WTC11 (cell line): Measurements from ENCODE around the gene AMOTL1. TPM values are rescaled to one million over a fixed set of nuclear protein-coding genes. Genes with fewer than 3 reads are reported as not detected.

Experiments
- ATAC-seq: fragments of 200-7000 bp; cut with Tn5 transposase; 2 replicates; pipeline ENCODE4 v1.10.0; 2021; ENCODE audit warnings: mild to moderate bottlenecking, moderate library complexity
- CTCF ChIA-PET: fragments of 300-600 bp; sonication (Branson Sonifier 250); formaldehyde crosslinking; loops from one replicate; lab custom pipeline; 2021; ENCODE audit warnings: antibody characterized with exemption; lab: Charles Lee
- POLR2A ChIA-PET: fragments of 350-600 bp; sonication (Branson Sonifier 250); formaldehyde crosslinking; loops from one replicate; lab custom pipeline; 2021; ENCODE audit warnings: antibody characterized with exemption; lab: Charles Lee
- DNase-seq: peaks from one replicate; pipeline ENCODE4 v3.0.0; 2021; ENCODE audit warnings: low spot score
- H3K27ac Mint-ChIP-seq: 2 replicates; pipeline ENCODE4 v1.8.0; 2021; ENCODE audit warnings: mixed read lengths
- H3K27me3 Mint-ChIP-seq: 2 replicates; pipeline ENCODE4 v1.8.0; 2021; ENCODE audit warnings: low read depth, mild to moderate bottlenecking, moderate library complexity, mixed read lengths
- H3K36me3 Mint-ChIP-seq: 2 replicates; pipeline ENCODE4 v1.8.0; 2021; ENCODE audit warnings: mixed read lengths
- H3K4me1 Mint-ChIP-seq: 2 replicates; pipeline ENCODE4 v1.8.0; 2022; ENCODE audit warnings: mixed read lengths
- H3K4me3 Mint-ChIP-seq: 2 replicates; pipeline ENCODE4 v1.8.0; 2021; ENCODE audit warnings: mild to moderate bottlenecking, moderate library complexity, mixed read lengths
- H3K9me3 Mint-ChIP-seq: 2 replicates; pipeline ENCODE4 v1.8.0; 2021; ENCODE audit warnings: mixed read lengths
- ATF1 ChIP-seq: sonication (generic); formaldehyde crosslinking; IDR thresholded peaks from 2 replicates; pipeline ENCODE4 v1.8.1; 2023; ENCODE audit warnings: mild to moderate bottlenecking, moderate library complexity, missing genetic modification reagents
- FOXK1 ChIP-seq: sonication (generic); formaldehyde crosslinking; IDR thresholded peaks from 2 replicates; pipeline ENCODE4 v1.8.0; 2022; ENCODE audit warnings: mild to moderate bottlenecking, moderate library complexity, missing genetic modification reagents
- GTF2I ChIP-seq: fragments of 250-450 bp; sonication (Bioruptor Pico); conservative IDR thresholded peaks from 2 replicates; pipeline ENCODE4 v1.4.0; 2021; ENCODE audit warnings: mild to moderate bottlenecking
- JAZF1 ChIP-seq: fragments of 250-450 bp; sonication (Bioruptor Pico); IDR thresholded peaks from 2 replicates; pipeline ENCODE4 v1.9.0; 2021; ENCODE audit warnings: moderate library complexity, mild to moderate bottlenecking, inconsistent platforms
- KAT7 ChIP-seq: sonication (generic); formaldehyde crosslinking; IDR thresholded peaks from 2 replicates; pipeline ENCODE4 v1.8.1; 2023; ENCODE audit warnings: missing genetic modification reagents, mild to moderate bottlenecking, borderline replicate concordance
- MYBL2 ChIP-seq: sonication (generic); formaldehyde crosslinking; IDR thresholded peaks from 2 replicates; pipeline ENCODE4 v1.8.1; 2023; ENCODE audit warnings: mild to moderate bottlenecking, moderate library complexity, missing genetic modification reagents
- NR2C2 ChIP-seq: sonication (generic); formaldehyde crosslinking; IDR thresholded peaks from 2 replicates; pipeline ENCODE4 v1.8.0; 2022; ENCODE audit warnings: mild to moderate bottlenecking, missing genetic modification reagents
- PRRX2 ChIP-seq: fragments of 250-450 bp; sonication (Bioruptor Pico); IDR thresholded peaks from 2 replicates; pipeline ENCODE4 v1.8.0; 2021; ENCODE audit warnings: mild to moderate bottlenecking
- RORB ChIP-seq: fragments of 250-450 bp; sonication (Bioruptor Pico); IDR thresholded peaks from 2 replicates; pipeline ENCODE4 v1.9.0; 2021; ENCODE audit warnings: mild to moderate bottlenecking
- SMAD4 ChIP-seq: sonication (generic); formaldehyde crosslinking; IDR thresholded peaks from 2 replicates; pipeline ENCODE4 v1.8.0; 2022; ENCODE audit warnings: mild to moderate bottlenecking, missing genetic modification reagents
- SP1 ChIP-seq: sonication (generic); formaldehyde crosslinking; conservative IDR thresholded peaks from 2 replicates; pipeline ENCODE4 v1.8.1; 2022; ENCODE audit warnings: missing genetic modification reagents
- total RNA-seq: library from RNA; stranded (reverse); gene quantifications from 3 replicates; pipeline ENCODE4 v1.2.3, GENCODE V29; 2021
- TF ChIP-seq, protein P1 (sequence below): sonication (generic); formaldehyde crosslinking; IDR thresholded peaks from 2 replicates; pipeline ENCODE4 v1.8.1; 2023; ENCODE audit warnings: mild to moderate bottlenecking, missing genetic modification reagents, borderline replicate concordance
- TF ChIP-seq, protein P2 (sequence below): sonication (generic); formaldehyde crosslinking; IDR thresholded peaks from 2 replicates; pipeline ENCODE4 v1.8.0; 2022; ENCODE audit warnings: mild to moderate bottlenecking, missing genetic modification reagents
- TF ChIP-seq, protein P3 (sequence below): sonication (generic); formaldehyde crosslinking; IDR thresholded peaks from 2 replicates; pipeline ENCODE4 v1.8.0; 2023; ENCODE audit warnings: mild to moderate bottlenecking, missing genetic modification reagents
- TF ChIP-seq, protein P4 (sequence below): sonication (generic); formaldehyde crosslinking; conservative IDR thresholded peaks from 2 replicates; pipeline ENCODE4 v1.8.1; 2023; ENCODE audit warnings: mild to moderate bottlenecking, low read depth, missing genetic modification reagents, moderate library complexity
- TF ChIP-seq, protein P5 (sequence below): sonication (generic); formaldehyde crosslinking; IDR thresholded peaks from 2 replicates; pipeline ENCODE4 v1.8.1; 2023; ENCODE audit warnings: mild to moderate bottlenecking, moderate library complexity, missing genetic modification reagents

Gene AMOTL1
- total RNA-seq, 1 experiment from 2014 or later: 39.8 TPM

DNA sequence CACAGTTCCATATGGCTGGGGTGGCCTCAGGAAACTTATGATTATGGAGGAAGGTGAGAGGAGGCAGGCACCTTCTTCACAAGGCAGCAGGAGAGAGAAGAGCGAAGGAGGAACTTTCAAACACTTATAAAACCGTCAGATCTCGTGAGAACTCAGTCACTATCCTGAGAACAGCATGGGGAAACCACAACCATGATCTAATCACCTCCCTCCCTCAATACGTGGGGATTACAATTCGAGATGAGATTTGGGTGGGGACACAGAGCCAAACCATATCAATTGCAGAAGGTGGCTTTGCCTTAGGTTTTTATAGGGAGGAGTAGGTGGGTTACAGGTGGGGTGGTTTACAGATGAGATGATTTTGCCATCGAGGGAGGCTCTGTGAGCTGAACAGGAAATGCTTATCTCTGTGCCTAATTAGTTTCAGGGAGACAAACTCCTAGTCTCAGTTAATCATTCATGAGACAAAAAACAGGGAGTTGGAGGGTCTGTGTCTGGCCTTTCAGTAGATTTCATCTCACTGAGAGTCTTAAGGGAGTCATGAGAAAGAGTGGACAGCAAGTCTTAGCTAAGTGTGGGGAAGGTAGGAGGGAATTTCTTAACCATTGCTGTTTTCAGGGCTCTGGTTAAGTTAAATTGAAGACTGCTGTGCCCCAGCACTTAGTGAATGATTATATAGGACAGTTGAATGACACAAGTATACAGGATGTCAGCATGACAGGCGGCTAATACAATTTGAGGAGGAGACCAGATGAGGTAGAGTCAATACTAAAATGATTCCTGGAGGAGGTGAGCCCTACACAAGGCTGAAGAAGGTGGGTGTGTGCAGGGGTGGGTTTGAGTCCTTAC, 157.5 kb downstream of the AMOTL1 start:
- H3K27ac Mint-ChIP-seq: no peak overlapping the region
- no peak overlapping the region for H3K4me3 Mint-ChIP-seq
- peaks cover 15% of the 10 kb centered on the region for H3K4me1 Mint-ChIP-seq
- DNase-seq (no peak), ATAC-seq (no peak)
- H3K27me3 Mint-ChIP-seq: no peaks in the 10 kb centered on the region; the same call in 1 of the 2 replicates
- no peaks in the 10 kb centered on the region for H3K36me3 Mint-ChIP-seq
- POLR2A ChIA-PET: no interaction called here
- H3K9me3 Mint-ChIP-seq: no peaks in the 10 kb centered on the region
- TF ChIP-seq JAZF1 (CRISPR knock-in tag) (no peak), RORB (CRISPR knock-in tag) (no peak), GTF2I (CRISPR knock-in tag) (no peak), FOXK1 (CRISPR knock-in tag) (no peak), MYBL2 (CRISPR knock-in tag) (no peak), SP1 (no peak), NR2C2 (no peak), ATF1 (CRISPR knock-in tag) (no peak), KAT7 (CRISPR knock-in tag) (no peak), PRRX2 (CRISPR knock-in tag) (no peak), SMAD4 (CRISPR knock-in tag) (no peak)
- TF ChIP-seq, protein P1, sequence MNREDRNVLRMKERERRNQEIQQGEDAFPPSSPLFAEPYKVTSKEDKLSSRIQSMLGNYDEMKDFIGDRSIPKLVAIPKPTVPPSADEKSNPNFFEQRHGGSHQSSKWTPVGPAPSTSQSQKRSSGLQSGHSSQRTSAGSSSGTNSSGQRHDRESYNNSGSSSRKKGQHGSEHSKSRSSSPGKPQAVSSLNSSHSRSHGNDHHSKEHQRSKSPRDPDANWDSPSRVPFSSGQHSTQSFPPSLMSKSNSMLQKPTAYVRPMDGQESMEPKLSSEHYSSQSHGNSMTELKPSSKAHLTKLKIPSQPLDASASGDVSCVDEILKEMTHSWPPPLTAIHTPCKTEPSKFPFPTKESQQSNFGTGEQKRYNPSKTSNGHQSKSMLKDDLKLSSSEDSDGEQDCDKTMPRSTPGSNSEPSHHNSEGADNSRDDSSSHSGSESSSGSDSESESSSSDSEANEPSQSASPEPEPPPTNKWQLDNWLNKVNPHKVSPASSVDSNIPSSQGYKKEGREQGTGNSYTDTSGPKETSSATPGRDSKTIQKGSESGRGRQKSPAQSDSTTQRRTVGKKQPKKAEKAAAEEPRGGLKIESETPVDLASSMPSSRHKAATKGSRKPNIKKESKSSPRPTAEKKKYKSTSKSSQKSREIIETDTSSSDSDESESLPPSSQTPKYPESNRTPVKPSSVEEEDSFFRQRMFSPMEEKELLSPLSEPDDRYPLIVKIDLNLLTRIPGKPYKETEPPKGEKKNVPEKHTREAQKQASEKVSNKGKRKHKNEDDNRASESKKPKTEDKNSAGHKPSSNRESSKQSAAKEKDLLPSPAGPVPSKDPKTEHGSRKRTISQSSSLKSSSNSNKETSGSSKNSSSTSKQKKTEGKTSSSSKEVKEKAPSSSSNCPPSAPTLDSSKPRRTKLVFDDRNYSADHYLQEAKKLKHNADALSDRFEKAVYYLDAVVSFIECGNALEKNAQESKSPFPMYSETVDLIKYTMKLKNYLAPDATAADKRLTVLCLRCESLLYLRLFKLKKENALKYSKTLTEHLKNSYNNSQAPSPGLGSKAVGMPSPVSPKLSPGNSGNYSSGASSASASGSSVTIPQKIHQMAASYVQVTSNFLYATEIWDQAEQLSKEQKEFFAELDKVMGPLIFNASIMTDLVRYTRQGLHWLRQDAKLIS (CRISPR knock-in tag): no peak
- TF ChIP-seq, protein P2, sequence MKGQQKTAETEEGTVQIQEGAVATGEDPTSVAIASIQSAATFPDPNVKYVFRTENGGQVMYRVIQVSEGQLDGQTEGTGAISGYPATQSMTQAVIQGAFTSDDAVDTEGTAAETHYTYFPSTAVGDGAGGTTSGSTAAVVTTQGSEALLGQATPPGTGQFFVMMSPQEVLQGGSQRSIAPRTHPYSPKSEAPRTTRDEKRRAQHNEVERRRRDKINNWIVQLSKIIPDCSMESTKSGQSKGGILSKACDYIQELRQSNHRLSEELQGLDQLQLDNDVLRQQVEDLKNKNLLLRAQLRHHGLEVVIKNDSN: no peak
- TF ChIP-seq, protein P3, sequence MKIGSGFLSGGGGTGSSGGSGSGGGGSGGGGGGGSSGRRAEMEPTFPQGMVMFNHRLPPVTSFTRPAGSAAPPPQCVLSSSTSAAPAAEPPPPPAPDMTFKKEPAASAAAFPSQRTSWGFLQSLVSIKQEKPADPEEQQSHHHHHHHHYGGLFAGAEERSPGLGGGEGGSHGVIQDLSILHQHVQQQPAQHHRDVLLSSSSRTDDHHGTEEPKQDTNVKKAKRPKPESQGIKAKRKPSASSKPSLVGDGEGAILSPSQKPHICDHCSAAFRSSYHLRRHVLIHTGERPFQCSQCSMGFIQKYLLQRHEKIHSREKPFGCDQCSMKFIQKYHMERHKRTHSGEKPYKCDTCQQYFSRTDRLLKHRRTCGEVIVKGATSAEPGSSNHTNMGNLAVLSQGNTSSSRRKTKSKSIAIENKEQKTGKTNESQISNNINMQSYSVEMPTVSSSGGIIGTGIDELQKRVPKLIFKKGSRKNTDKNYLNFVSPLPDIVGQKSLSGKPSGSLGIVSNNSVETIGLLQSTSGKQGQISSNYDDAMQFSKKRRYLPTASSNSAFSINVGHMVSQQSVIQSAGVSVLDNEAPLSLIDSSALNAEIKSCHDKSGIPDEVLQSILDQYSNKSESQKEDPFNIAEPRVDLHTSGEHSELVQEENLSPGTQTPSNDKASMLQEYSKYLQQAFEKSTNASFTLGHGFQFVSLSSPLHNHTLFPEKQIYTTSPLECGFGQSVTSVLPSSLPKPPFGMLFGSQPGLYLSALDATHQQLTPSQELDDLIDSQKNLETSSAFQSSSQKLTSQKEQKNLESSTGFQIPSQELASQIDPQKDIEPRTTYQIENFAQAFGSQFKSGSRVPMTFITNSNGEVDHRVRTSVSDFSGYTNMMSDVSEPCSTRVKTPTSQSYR: no peak
- TF ChIP-seq, protein P4, sequence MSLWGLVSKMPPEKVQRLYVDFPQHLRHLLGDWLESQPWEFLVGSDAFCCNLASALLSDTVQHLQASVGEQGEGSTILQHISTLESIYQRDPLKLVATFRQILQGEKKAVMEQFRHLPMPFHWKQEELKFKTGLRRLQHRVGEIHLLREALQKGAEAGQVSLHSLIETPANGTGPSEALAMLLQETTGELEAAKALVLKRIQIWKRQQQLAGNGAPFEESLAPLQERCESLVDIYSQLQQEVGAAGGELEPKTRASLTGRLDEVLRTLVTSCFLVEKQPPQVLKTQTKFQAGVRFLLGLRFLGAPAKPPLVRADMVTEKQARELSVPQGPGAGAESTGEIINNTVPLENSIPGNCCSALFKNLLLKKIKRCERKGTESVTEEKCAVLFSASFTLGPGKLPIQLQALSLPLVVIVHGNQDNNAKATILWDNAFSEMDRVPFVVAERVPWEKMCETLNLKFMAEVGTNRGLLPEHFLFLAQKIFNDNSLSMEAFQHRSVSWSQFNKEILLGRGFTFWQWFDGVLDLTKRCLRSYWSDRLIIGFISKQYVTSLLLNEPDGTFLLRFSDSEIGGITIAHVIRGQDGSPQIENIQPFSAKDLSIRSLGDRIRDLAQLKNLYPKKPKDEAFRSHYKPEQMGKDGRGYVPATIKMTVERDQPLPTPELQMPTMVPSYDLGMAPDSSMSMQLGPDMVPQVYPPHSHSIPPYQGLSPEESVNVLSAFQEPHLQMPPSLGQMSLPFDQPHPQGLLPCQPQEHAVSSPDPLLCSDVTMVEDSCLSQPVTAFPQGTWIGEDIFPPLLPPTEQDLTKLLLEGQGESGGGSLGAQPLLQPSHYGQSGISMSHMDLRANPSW (CRISPR knock-in tag): no peak
- TF ChIP-seq, protein P5, sequence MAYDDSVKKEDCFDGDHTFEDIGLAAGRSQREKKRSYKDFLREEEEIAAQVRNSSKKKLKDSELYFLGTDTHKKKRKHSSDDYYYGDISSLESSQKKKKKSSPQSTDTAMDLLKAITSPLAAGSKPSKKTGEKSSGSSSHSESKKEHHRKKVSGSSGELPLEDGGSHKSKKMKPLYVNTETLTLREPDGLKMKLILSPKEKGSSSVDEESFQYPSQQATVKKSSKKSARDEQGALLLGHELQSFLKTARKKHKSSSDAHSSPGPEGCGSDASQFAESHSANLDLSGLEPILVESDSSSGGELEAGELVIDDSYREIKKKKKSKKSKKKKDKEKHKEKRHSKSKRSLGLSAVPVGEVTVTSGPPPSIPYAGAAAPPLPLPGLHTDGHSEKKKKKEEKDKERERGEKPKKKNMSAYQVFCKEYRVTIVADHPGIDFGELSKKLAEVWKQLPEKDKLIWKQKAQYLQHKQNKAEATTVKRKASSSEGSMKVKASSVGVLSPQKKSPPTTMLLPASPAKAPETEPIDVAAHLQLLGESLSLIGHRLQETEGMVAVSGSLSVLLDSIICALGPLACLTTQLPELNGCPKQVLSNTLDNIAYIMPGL (CRISPR knock-in tag): no peak
- CTCF ChIA-PET: no interaction called here
